ENCODE results near the gene BBX.

The BBX gene

GRCh38 chr3:107654218-107654617, 131.5 kb downstream of the BBX start:
- DNase-seq (ENCODE audit: low read depth, low spot score) = no peak

GRCh38 chr3:107657971-107658370, 135.2 kb downstream of the BBX start:
- DNase-seq (ENCODE audit: low read depth, low spot score) = no peak

GRCh38 chr3:107660306-107660976, 137.7 kb downstream of the BBX start:
- DNase-seq (ENCODE audit: low read depth, low spot score) = no peak

- no peak for DNase-seq (ENCODE audit: low read depth, low spot score)
Measured at GRCh38 chr3:107661447-107662123, 138.8 kb downstream of the BBX start.

GRCh38 chr3:107662124-107662507, 139.4 kb downstream of the BBX start:
- DNase-seq (ENCODE audit: low read depth, low spot score) = no peak

- no peak for DNase-seq (ENCODE audit: low read depth, low spot score)
Measured at GRCh38 chr3:107662586-107662985, 139.8 kb downstream of the BBX start.

GRCh38 chr3:107663266-107663665, 140.5 kb downstream of the BBX start:
- DNase-seq (ENCODE audit: low read depth, low spot score) = no peak

- DNase-seq (ENCODE audit: low read depth, low spot score) = no peak
Measured at GRCh38 chr3:107664614-107665013, 141.9 kb downstream of the BBX start.

GRCh38 chr3:107665351-107665750, 142.6 kb downstream of the BBX start:
- DNase-seq (ENCODE audit: low read depth, low spot score) = no peak

- no peak for DNase-seq (ENCODE audit: low read depth, low spot score)
Measured at GRCh38 chr3:107666853-107667252, 144.1 kb downstream of the BBX start.

GRCh38 chr3:107668416-107668815, 145.7 kb downstream of the BBX start:
- no peak for DNase-seq (ENCODE audit: low read depth, low spot score)

- DNase-seq (ENCODE audit: low read depth, low spot score) = no peak
Measured at GRCh38 chr3:107668963-107669362, 146.2 kb downstream of the BBX start.

GRCh38 chr3:107669669-107670068, 146.9 kb downstream of the BBX start:
- no peak for DNase-seq (ENCODE audit: low read depth, low spot score)

GRCh38 chr3:107670986-107671385, 148.2 kb downstream of the BBX start:
- no peak for DNase-seq (ENCODE audit: low read depth, low spot score)

GRCh38 chr3:107674371-107674770, 151.6 kb downstream of the BBX start:
- DNase-seq (ENCODE audit: low read depth, low spot score) = no peak

GRCh38 chr3:107675233-107675900, 152.6 kb downstream of the BBX start:
- no peak for DNase-seq (ENCODE audit: low read depth, low spot score)

GRCh38 chr3:107676469-107677309, 153.9 kb downstream of the BBX start:
- DNase-seq (ENCODE audit: low read depth, low spot score) = no peak

- no peak for DNase-seq (ENCODE audit: low read depth, low spot score)
Measured at GRCh38 chr3:107679921-107680320, 157.2 kb downstream of the BBX start.

GRCh38 chr3:107680698-107681097, 157.9 kb downstream of the BBX start:
- DNase-seq (ENCODE audit: low read depth, low spot score) = no peak

- DNase-seq (ENCODE audit: low read depth, low spot score) = no peak
Measured at GRCh38 chr3:107681396-107681795, 158.6 kb downstream of the BBX start.

GRCh38 chr3:107682580-107682979, 159.8 kb downstream of the BBX start:
- no peak for DNase-seq (ENCODE audit: low read depth, low spot score)

- DNase-seq (ENCODE audit: low read depth, low spot score) = no peak
Measured at GRCh38 chr3:107683447-107683846, 160.7 kb downstream of the BBX start.
